Upper lobe of left lung (tissue), 6 donors: ENCODE measurements around the gene CTTN. TPM values are rescaled to one million over a fixed set of nuclear protein-coding genes. Genes with fewer than 3 reads are reported as not detected.
"Not testable (repeated sequence)": the region's sequence is repeated elsewhere in the genome, so short reads cannot be mapped to it uniquely, and the experiment has no call there.

ENCODE experiments used
- ATAC-seq, 2 donors: fragments of 200-7000 bp; cut with Tn5 transposase; one replicate each; pipeline ENCODE4 v1.9.1; 2022; ENCODE audit warnings: mild to moderate bottlenecking in 2 of 2, moderate library complexity in 2 of 2; ENCODE audit not compliant: low FRiP score in 2 of 2
- DNase-seq, 2 donors: peaks; one replicate each; pipeline ENCODE4 v3.0.0-alpha.2; 2019 to 2020
- H3K27ac ChIP-seq, 4 donors: fragments of 200-600 bp; sonication (generic); one replicate each; pipeline ENCODE4 v1.5.1; 2016 to 2019
- H3K27me3 ChIP-seq, 4 donors: fragments of 200-600 bp; sonication (generic); one replicate each; pipeline ENCODE4 v1.5.1; 2017 to 2019
- H3K36me3 ChIP-seq, 4 donors: fragments of 200-600 bp; sonication (generic); one replicate each; pipeline ENCODE4 v1.5.1; 2016 to 2019
- H3K4me1 ChIP-seq, 4 donors: fragments of 200-600 bp; sonication (generic); one replicate each; pipeline ENCODE4 v1.5.1; 2018 to 2019
- H3K4me3 ChIP-seq, 4 donors: fragments of 200-600 bp; sonication (generic); one replicate each; pipeline ENCODE4 v1.5.1; 2017 to 2019; ENCODE audit warnings: mild to moderate bottlenecking in 2 of 4, moderate library complexity in 1 of 4
- H3K9me3 ChIP-seq, 4 donors: fragments of 200-600 bp; sonication (generic); one replicate each; pipeline ENCODE4 v1.5.1; 2018 to 2019
- EP300 ChIP-seq, 4 donors: sonication (generic); formaldehyde crosslinking; IDR thresholded peaks; one replicate each; pipeline ENCODE4 v1.5.1; 2017; ENCODE audit warnings: antibody characterized with exemption in 4 of 4, control low read depth in 2 of 4
- POLR2A ChIP-seq, 4 donors: fragments of 450-650 bp; IDR thresholded peaks; one replicate each; pipeline ENCODE4 v1.5.1; 2016 to 2017; ENCODE audit warnings: antibody characterized with exemption in 4 of 4, mild to moderate bottlenecking in 2 of 4
- POLR2AphosphoS5 ChIP-seq, 2 donors: sonication (generic); formaldehyde crosslinking; IDR thresholded peaks; one replicate each; pipeline ENCODE4 v1.5.1; 2017; ENCODE audit warnings: antibody characterized with exemption in 2 of 2
- WGBS, 2 donors: methylation state at CpG; one replicate each; pipeline ENCODE4 v1.1.5; 2017 to 2018; 5-methylcytosine and 5-hydroxymethylcytosine counted together
- total RNA-seq, 6 donors: library from RNA; depleted of rRNA in 4 of 6; stranded (reverse); fragments of >200 nt in 4 of 6; gene quantifications; one replicate each; pipeline versions ENCODE4 v1.1.0 to v1.2.1, GENCODE V29; 2016 to 2021
- TF ChIP-seq, protein P1 (sequence below), 6 experiments: fragments of 450-650 bp in 4 of 6; fragments of 200-600 bp in 2 of 6; sonication (generic) in 2 of 6; IDR thresholded peaks; one replicate each; pipeline ENCODE4 v1.5.1; 2016 to 2019; ENCODE audit warnings: antibody characterized with exemption in 6 of 6
- donor health status: DM: no; HTN: no; CAD: no; lungs with moderate emphysema.
- donor health status: DM: no; HTN: yes; CAD: no; lungs with severe emphysema.

CTTN gene
- total RNA-seq, 6 donors from 2014 or later, result 175 to 413 (median 218) TPM

- H3K27me3 ChIP-seq, result no peaks in the 10 kb centered on the region
- WGBS, 2 donors, result 86 to 90% methylated on average over 11 of the region's 11 CpGs
- TF ChIP-seq POLR2AphosphoS5 (IDR thresholded peaks at IDR 0.05), result no peak
- no peak for TF ChIP-seq EP300 (IDR thresholded peaks at IDR 0.05)
- TF ChIP-seq POLR2A (IDR thresholded peaks at IDR 0.05), result no peak
- TF ChIP-seq, protein P1, sequence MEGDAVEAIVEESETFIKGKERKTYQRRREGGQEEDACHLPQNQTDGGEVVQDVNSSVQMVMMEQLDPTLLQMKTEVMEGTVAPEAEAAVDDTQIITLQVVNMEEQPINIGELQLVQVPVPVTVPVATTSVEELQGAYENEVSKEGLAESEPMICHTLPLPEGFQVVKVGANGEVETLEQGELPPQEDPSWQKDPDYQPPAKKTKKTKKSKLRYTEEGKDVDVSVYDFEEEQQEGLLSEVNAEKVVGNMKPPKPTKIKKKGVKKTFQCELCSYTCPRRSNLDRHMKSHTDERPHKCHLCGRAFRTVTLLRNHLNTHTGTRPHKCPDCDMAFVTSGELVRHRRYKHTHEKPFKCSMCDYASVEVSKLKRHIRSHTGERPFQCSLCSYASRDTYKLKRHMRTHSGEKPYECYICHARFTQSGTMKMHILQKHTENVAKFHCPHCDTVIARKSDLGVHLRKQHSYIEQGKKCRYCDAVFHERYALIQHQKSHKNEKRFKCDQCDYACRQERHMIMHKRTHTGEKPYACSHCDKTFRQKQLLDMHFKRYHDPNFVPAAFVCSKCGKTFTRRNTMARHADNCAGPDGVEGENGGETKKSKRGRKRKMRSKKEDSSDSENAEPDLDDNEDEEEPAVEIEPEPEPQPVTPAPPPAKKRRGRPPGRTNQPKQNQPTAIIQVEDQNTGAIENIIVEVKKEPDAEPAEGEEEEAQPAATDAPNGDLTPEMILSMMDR (IDR thresholded peaks at IDR 0.05), result no peak
- H3K9me3 ChIP-seq, result no peaks in the 10 kb centered on the region
- H3K4me1 ChIP-seq, result no peaks in the 10 kb centered on the region
- H3K36me3 ChIP-seq, result peaks cover 0 to 55% (median 22%) of the 10 kb centered on the region in 4 donors
- DNase-seq (no peak), ATAC-seq (no peak)
- H3K4me3 ChIP-seq, result no peak overlapping the region
- H3K27ac ChIP-seq, result no peak overlapping the region
Measured at GRCh38 chr11:70383664-70384565, 14.4 kb upstream of the CTTN start.

GRCh38 chr11:70384566-70385152 is 13.7 kb upstream of the CTTN start:
- Histone ChIP-seq H3K27ac (no peak overlapping the region), H3K27me3 (no peaks in the 10 kb centered on the region), H3K4me1 (no peaks in the 10 kb centered on the region), H3K4me3 (no peak overlapping the region), H3K36me3 (peaks cover 0 to 50% (median 19%) of the 10 kb centered on the region in 4 donors), H3K9me3 (no peaks in the 10 kb centered on the region)
- 92 to 94% methylated on average over 16 to 18 of the region's 18 CpGs for WGBS, 2 donors
- ATAC-seq, result no peak
- peak in 1 of 2 donors; percentile 49 for DNase-seq
- TF ChIP-seq EP300 (IDR thresholded peaks at IDR 0.05) (no peak), POLR2A (IDR thresholded peaks at IDR 0.05) (no peak), POLR2AphosphoS5 (IDR thresholded peaks at IDR 0.05) (no peak)
- TF ChIP-seq, protein P1 (IDR thresholded peaks at IDR 0.05), result no peak

GRCh38 chr11:70387564-70387963 is 10.8 kb upstream of the CTTN start:
- H3K36me3 ChIP-seq, result peaks cover 0 to 24% (median 11%) of the 10 kb centered on the region in 4 donors
- TF ChIP-seq POLR2A (IDR thresholded peaks at IDR 0.05) (no peak), EP300 (IDR thresholded peaks at IDR 0.05) (no peak), POLR2AphosphoS5 (IDR thresholded peaks at IDR 0.05) (no peak)
- TF ChIP-seq, protein P1 (IDR thresholded peaks at IDR 0.05), result no peak
- no peaks in the 10 kb centered on the region for H3K4me1 ChIP-seq
- ATAC-seq, result no peak
- H3K27ac ChIP-seq, result no peak overlapping the region
- no peak overlapping the region for H3K4me3 ChIP-seq
- no peak for DNase-seq
- 93 to 97% methylated on average over 4 of the region's 4 CpGs for WGBS, 2 donors
- H3K9me3 ChIP-seq, result no peaks in the 10 kb centered on the region
- no peaks in the 10 kb centered on the region for H3K27me3 ChIP-seq

DNA sequence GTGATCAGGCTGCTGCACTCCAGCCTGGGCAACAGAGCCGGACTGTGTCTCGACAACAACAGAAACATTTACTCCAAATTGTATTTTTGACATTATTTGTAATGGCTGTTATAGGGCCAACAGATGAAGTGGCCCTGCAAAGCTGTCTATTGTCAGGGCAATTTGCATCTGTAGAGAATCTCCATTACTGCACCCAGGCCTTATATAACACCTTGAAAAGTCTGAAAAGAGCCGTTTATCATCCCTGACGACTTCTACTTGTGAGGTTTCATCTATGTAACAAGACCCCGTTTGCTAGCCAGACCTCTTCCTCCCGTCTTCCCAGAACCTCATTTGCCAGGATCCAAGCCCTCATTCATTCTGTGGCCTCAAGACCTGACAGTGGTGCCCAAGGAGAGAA is 9.1 kb upstream of the CTTN start:
- no peak overlapping the region for H3K4me3 ChIP-seq
- 71 to 83% methylated on average over 6 of the region's 6 CpGs for WGBS, 2 donors
- no peak for TF ChIP-seq POLR2AphosphoS5 (IDR thresholded peaks at IDR 0.05)
- TF ChIP-seq, protein P1 (IDR thresholded peaks at IDR 0.05), result no peak
- no peak for TF ChIP-seq POLR2A (IDR thresholded peaks at IDR 0.05)
- TF ChIP-seq EP300 (IDR thresholded peaks at IDR 0.05), result no peak
- no peaks in the 10 kb centered on the region for H3K27me3 ChIP-seq
- no peak overlapping the region for H3K27ac ChIP-seq
- ATAC-seq, result no peak
- no peaks in the 10 kb centered on the region for H3K9me3 ChIP-seq
- peaks cover 0 to 15% (median 8%) of the 10 kb centered on the region in 4 donors for H3K36me3 ChIP-seq
- H3K4me1 ChIP-seq, result no peaks in the 10 kb centered on the region
- DNase-seq, result no peak

DNA sequence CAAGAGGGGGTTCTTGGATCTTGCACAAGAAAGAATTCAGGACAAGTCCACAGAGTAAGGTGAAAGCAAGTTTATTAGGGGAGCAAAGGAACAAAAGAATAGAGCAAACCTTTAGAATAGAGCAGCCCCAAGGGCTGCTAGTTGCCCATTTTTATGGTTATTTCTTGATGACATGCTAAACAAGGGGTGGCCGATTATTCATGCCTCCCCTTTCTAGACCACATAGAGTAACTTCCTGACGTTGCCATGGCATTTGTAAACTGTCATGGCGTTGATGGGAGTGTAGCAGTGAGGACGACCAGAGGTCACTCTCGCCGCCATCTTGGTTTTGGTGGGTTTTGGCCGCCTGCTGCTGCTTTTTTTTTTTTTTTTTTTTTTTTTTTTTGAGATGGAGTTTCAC is 7.4 kb upstream of the CTTN start:
- DNase-seq, H3K9me3 ChIP-seq, ATAC-seq, H3K27me3 ChIP-seq, H3K4me3 ChIP-seq, H3K27ac ChIP-seq, H3K4me1 ChIP-seq, H3K36me3 ChIP-seq: not testable (repeated sequence)
- WGBS, 2 donors, result 90 to 95% methylated on average over 7 of the region's 7 CpGs
